B cell (primary cell): ENCODE measurements around the gene ARRB2. TPM values are rescaled to one million over a fixed set of nuclear protein-coding genes. Genes with fewer than 3 reads are reported as not detected.

ENCODE experiments used
- ATAC-seq: fragments of 200-7000 bp; cut with Tn5 transposase; one replicate; pipeline ENCODE4 v1.10.0; 2021; ENCODE audit warnings: low read depth, mild to moderate bottlenecking, moderate number of reproducible peaks, moderate library complexity
- CTCF ChIA-PET: fragments of 350-600 bp; sonication (Branson Sonifier 250); formaldehyde crosslinking; loops from one replicate; lab custom pipeline; 2021; ENCODE audit warnings: antibody characterized with exemption, inconsistent platforms; lab: Charles Lee
- POLR2A ChIA-PET: fragments of 350-600 bp; sonication (Branson Sonifier 250); formaldehyde crosslinking; loops from one replicate; lab custom pipeline; 2021; ENCODE audit warnings: antibody characterized with exemption; lab: Charles Lee
- DNase-seq: peaks from one replicate; pipeline ENCODE4 v3.0.0; 2013
- H2AFZ ChIP-seq: 2 replicates; pipeline ENCODE4 v1.6.1; 2012; ENCODE audit warnings: mild to moderate bottlenecking, low read depth, low read length; ENCODE audit not compliant: insufficient read depth, poor library complexity, severe bottlenecking
- H3K27ac ChIP-seq, 2 donors: 1 replicate in 1 of 2; 2 replicates in 1 of 2; pipeline ENCODE4 v1.5.1; 2012 to 2013; ENCODE audit warnings: low read length in 2 of 2, mild to moderate bottlenecking in 2 of 2, moderate library complexity in 1 of 2
- H3K27me3 ChIP-seq, 4 experiments: fragments of 200-600 bp in 1 of 4; sonication (generic) in 1 of 4; replicated peaks in 1 of 4; 1 replicate in 2 of 4; 2 replicates in 2 of 4; pipeline versions ENCODE4 v1.6.1 to v1.7.0; 2013 to 2016; ENCODE audit warnings: low read length in 3 of 4, mild to moderate bottlenecking in 2 of 4, mixed read lengths in 1 of 4, moderate library complexity in 1 of 4; ENCODE audit not compliant: insufficient read depth in 4 of 4, control insufficient read depth in 3 of 4; ENCODE audit errors: control extremely low read depth in 1 of 4
- H3K36me3 ChIP-seq, 2 experiments: replicated peaks in 1 of 2; 1 replicate in 1 of 2; 2 replicates in 1 of 2; pipeline versions ENCODE4 v1.6.1 to v1.7.1; 2013; ENCODE audit warnings: low read length in 1 of 2; ENCODE audit not compliant: insufficient read depth in 2 of 2, control insufficient read depth in 1 of 2; ENCODE audit errors: control extremely low read depth in 1 of 2, extremely low read depth in 1 of 2
- H3K4me1 ChIP-seq, 2 donors: fragments of 200-600 bp in 1 of 2; sonication (generic) in 1 of 2; 1 replicate in 1 of 2; 2 replicates in 1 of 2; pipeline versions ENCODE4 v1.5.1 to v1.6.1; 2013 to 2017; ENCODE audit warnings: low read length in 2 of 2; ENCODE audit not compliant: control insufficient read depth in 2 of 2, insufficient read depth in 2 of 2
- H3K4me2 ChIP-seq: replicated peaks from 2 replicates; pipeline ENCODE3; 2012; ENCODE audit warnings: mild to moderate bottlenecking, low read depth, low read length; ENCODE audit not compliant: poor library complexity, severe bottlenecking
- H3K4me3 ChIP-seq, 5 experiments: fragments of 200-600 bp in 1 of 5; sonication (generic) in 1 of 5; 1 replicate in 3 of 5; 2 replicates in 2 of 5; pipeline versions ENCODE4 v1.5.1 to v1.7.0; 2011 to 2016; ENCODE audit warnings: low read length in 4 of 5, mild to moderate bottlenecking in 4 of 5, low read depth in 2 of 5, control low read depth in 1 of 5, moderate library complexity in 1 of 5; ENCODE audit not compliant: insufficient read depth in 1 of 5; ENCODE audit errors: control extremely low read depth in 1 of 5, extremely low read depth in 1 of 5
- H3K79me2 ChIP-seq: fragments of 200-600 bp; sonication (generic); one replicate; pipeline ENCODE4 v1.6.0; 2016; ENCODE audit warnings: low read length; ENCODE audit not compliant: control insufficient read depth, insufficient read depth
- H3K9ac ChIP-seq: fragments of 200-600 bp; sonication (generic); 2 replicates; pipeline ENCODE4 v1.6.1; 2017; ENCODE audit warnings: mild to moderate bottlenecking, low read length, moderate library complexity
- H3K9me3 ChIP-seq, 3 donors: one replicate each; pipeline versions ENCODE4 v1.6.1 to v1.7.1; 2013; ENCODE audit warnings: low read length in 2 of 3; ENCODE audit not compliant: control insufficient read depth in 2 of 3, insufficient read depth in 1 of 3; ENCODE audit errors: control extremely low read depth in 1 of 3
- H4K20me1 ChIP-seq: 2 replicates; pipeline ENCODE4 v1.6.0; 2012; ENCODE audit warnings: mild to moderate bottlenecking, low read length; ENCODE audit not compliant: insufficient read depth, control insufficient read depth, poor library complexity, severe bottlenecking
- H3K27ac Mint-ChIP-seq: one replicate; pipeline ENCODE4 v1.8.0; 2021; ENCODE audit warnings: mixed read lengths
- H3K27me3 Mint-ChIP-seq: one replicate; pipeline ENCODE4 v1.8.0; 2021; ENCODE audit warnings: mixed read lengths
- H3K4me1 Mint-ChIP-seq: one replicate; pipeline ENCODE4 v1.8.0; 2021; ENCODE audit warnings: mixed read lengths
- H3K4me3 Mint-ChIP-seq: one replicate; pipeline ENCODE4 v1.8.0; 2021; ENCODE audit warnings: mixed read lengths
- H3K9me3 Mint-ChIP-seq: one replicate; pipeline ENCODE4 v1.8.0; 2022; ENCODE audit warnings: mixed read lengths; ENCODE audit not compliant: insufficient read depth
- CTCF ChIP-seq: fragments of 200-600 bp; IDR thresholded peaks from one replicate; pipeline ENCODE4 v1.8.0; 2022; ENCODE audit warnings: antibody characterized with exemption, mild to moderate bottlenecking
- EZH2 ChIP-seq: IDR thresholded peaks from 2 replicates; pipeline ENCODE4 v1.6.1; 2012; ENCODE audit warnings: borderline replicate concordance, low read depth, mild to moderate bottlenecking, moderate library complexity, low read length; ENCODE audit not compliant: insufficient read depth, poor library complexity, severe bottlenecking
- WGBS: methylation state at CpG from one replicate; pipeline ENCODE4 v1.1.5; 2013; ENCODE audit warnings: missing lambda C conversion rate; ENCODE audit not compliant: insufficient coverage; 5-methylcytosine and 5-hydroxymethylcytosine counted together
- intact Hi-C: fragments of 100-400 bp; cut with micrococcal nuclease; formaldehyde crosslinking; loops from one replicate; pipeline ENCODE4 v1.10.0; 2022
- polyA plus RNA-seq: library from polyadenylated mRNA; depleted of rRNA; stranded (reverse); fragments of >200 nt; gene quantifications from 2 replicates; pipeline ENCODE4 v1.2.3, GENCODE V29; 2012
- total RNA-seq, 2 donors: library from RNA; stranded (reverse); fragments of 120-200 nt in 1 of 2; gene quantifications; 1 replicate in 1 of 2; 2 replicates in 1 of 2; pipeline versions ENCODE4 v1.2.3 to v1.2.4, GENCODE V29; 2013 to 2022

Gene ARRB2
- total and polyA plus RNA-seq, 2 donors (not counting 1 experiment from before 2014, with no cell fraction given), result 111 to 164 TPM

- Mint-ChIP-seq H3K27ac (no peak overlapping the region), H3K9me3 (no peaks in the 10 kb centered on the region), H3K27me3 (no peaks in the 10 kb centered on the region), H3K4me3 (no peak overlapping the region), H3K4me1 (no peaks in the 10 kb centered on the region)
- H3K27me3 ChIP-seq, result no peaks in the 10 kb centered on the region
- 98% methylated on average over 6 of the region's 7 CpGs for WGBS
- DNase-seq, result no peak
- H4K20me1 ChIP-seq, result no peaks in the 10 kb centered on the region
- no peak for ATAC-seq
- intact Hi-C loops, result no loop called here
- no peaks in the 10 kb centered on the region for H3K79me2 ChIP-seq
- H3K27ac ChIP-seq, result no peak overlapping the region
- no peak overlapping the region for H3K4me3 ChIP-seq
- TF ChIP-seq CTCF (no peak), EZH2 (no peak)
- CTCF ChIA-PET, result interaction anchor here (1.2 to 1.3 kb wide), 2 partner anchors 52 to 89 kb away, joined by 3 read pairs; no protein-coding TSS in a partner anchor
- H3K36me3 ChIP-seq, result peaks cover 0 to 89% of the 10 kb centered on the region in 2 experiments
- H3K9me3 ChIP-seq, result no peaks in the 10 kb centered on the region
- POLR2A ChIA-PET, result no interaction called here
- H2AFZ ChIP-seq, result no peak overlapping the region
- no peak overlapping the region for H3K4me2 ChIP-seq
- H3K9ac ChIP-seq, result no peak overlapping the region
- no peaks in the 10 kb centered on the region for H3K4me1 ChIP-seq
These were observed 33.6 kb upstream of the ARRB2 start for GRCh38 chr17:4676791-4677190.

GRCh38 chr17:4678448-4679026 is 31.9 kb upstream of the ARRB2 start:
- intact Hi-C loops, result no loop called here
- no peaks in the 10 kb centered on the region for H3K9me3 ChIP-seq
- H3K4me3 ChIP-seq, result no peak overlapping the region
- DNase-seq, result no peak
- no peak overlapping the region for H3K27ac ChIP-seq
- Mint-ChIP-seq H3K27ac (no peak overlapping the region), H3K27me3 (no peaks in the 10 kb centered on the region), H3K4me3 (no peak overlapping the region), H3K4me1 (no peaks in the 10 kb centered on the region), H3K9me3 (no peaks in the 10 kb centered on the region)
- POLR2A ChIA-PET, result no interaction called here
- 57% methylated on average over 10 of the region's 14 CpGs for WGBS
- peaks cover 0 to 85% of the 10 kb centered on the region in 2 experiments for H3K36me3 ChIP-seq
- no peaks in the 10 kb centered on the region for H3K27me3 ChIP-seq
- H3K9ac ChIP-seq, result no peak overlapping the region
- CTCF ChIA-PET, result no interaction called here
- no peak overlapping the region for H3K4me2 ChIP-seq
- TF ChIP-seq CTCF (no peak), EZH2 (no peak)
- H3K4me1 ChIP-seq, result no peaks in the 10 kb centered on the region
- peaks cover 9% of the 10 kb centered on the region for H4K20me1 ChIP-seq
- no peak for ATAC-seq
- H3K79me2 ChIP-seq, result peaks cover 7% of the 10 kb centered on the region
- H2AFZ ChIP-seq, result no peak overlapping the region
